GM23248 (cell line): ENCODE measurements around the gene CETP.

ENCODE experiments used
- EZH2 ChIP-seq: fragments of 200-600 bp; sonication (generic); IDR thresholded peaks from 2 replicates; pipeline ENCODE4 v1.6.1; 2018; ENCODE audit warnings: antibody characterized with exemption, mild to moderate bottlenecking; ENCODE audit not compliant: insufficient read depth, poor library complexity, severe bottlenecking
- EZH2phosphoT487 ChIP-seq: fragments of 200-600 bp; sonication (generic); IDR thresholded peaks from 2 replicates; pipeline ENCODE4 v1.6.1; 2018; ENCODE audit warnings: antibody characterized with exemption, moderate library complexity, mild to moderate bottlenecking, low read depth; ENCODE audit not compliant: insufficient read depth

DNA sequence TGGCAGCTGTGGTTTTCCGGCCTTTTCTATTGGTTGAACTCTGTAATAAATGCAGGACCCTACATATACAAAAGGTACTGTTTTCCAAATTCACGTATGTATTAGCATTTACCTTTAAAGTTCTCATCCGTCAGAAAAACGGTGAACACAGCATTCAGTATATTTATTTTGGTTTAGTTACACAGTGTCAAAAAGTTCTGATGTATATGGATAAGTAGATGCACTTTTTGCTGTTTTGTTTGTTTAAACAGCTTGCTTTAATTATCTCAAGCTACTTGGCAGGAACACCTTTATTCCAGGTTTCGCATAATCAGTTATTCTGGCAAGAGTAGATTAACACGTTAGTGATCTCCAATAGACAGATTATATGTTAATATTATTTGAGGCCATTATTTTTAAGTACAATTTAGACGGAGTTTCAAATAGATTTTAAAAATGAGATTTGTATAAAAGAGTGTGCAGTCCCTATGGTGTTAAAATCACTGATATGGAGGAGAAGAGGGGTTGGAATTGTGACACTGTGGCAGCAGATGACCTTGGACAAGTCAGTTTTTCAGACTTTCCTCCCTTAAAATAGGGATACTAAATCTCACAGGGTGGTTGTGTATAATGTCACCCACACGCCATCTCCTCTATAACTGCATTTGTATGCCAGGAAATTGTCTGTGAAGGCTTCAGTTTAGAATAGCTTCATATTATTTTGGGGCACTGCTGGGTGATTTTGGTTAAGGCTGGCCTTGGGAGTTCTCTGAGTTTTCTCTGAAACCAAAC, 27.7 kb upstream of the CETP start:
- TF ChIP-seq EZH2 (no peak), EZH2phosphoT487 (no peak)
